Panc1 (cell line): Measurements from ENCODE around the gene SPINT1. TPM values are rescaled to one million over a fixed set of nuclear protein-coding genes. Genes with fewer than 3 reads are reported as not detected.

Source experiments
- ATAC-seq: fragments of 200-7000 bp; cut with Tn5 transposase; 2 replicates; pipeline ENCODE4 v1.9.1; 2020; ENCODE audit warnings: mild to moderate bottlenecking, moderate library complexity
- BruUV-seq: library from RNA; stranded (reverse); fragments of 400-500 nt; replicated peaks from 2 replicates; lab custom pipeline; 2021; lab: Mats Ljungman, UMichigan
- CTCF ChIA-PET: fragments of 300-600 bp; sonication (Branson Sonifier 250); formaldehyde crosslinking; loops from one replicate; lab custom pipeline; 2022; ENCODE audit warnings: antibody characterized with exemption; lab: Charles Lee
- POLR2A ChIA-PET: fragments of 300-600 bp; sonication (Branson Sonifier 250); formaldehyde crosslinking; loops from one replicate; lab custom pipeline; 2022; ENCODE audit warnings: antibody characterized with exemption; lab: Charles Lee
- DNase-seq: peaks from one replicate; pipeline ENCODE4 v3.0.0-alpha.2; 2010; ENCODE audit warnings: low read depth, low spot score
- H3K27ac ChIP-seq: 2 replicates; pipeline ENCODE4 v1.5.1; 2011; ENCODE audit warnings: mild to moderate bottlenecking, low read length, inconsistent platforms
- H3K27me3 ChIP-seq: fragments of 200-500 bp; sonication (Bioruptor generic); 2 replicates; pipeline ENCODE4 v1.6.0; 2014; ENCODE audit warnings: low read length, inconsistent platforms; ENCODE audit not compliant: control insufficient read depth, insufficient read depth
- H3K36me3 ChIP-seq: fragments of 200-500 bp; sonication (Bioruptor generic); 2 replicates; pipeline ENCODE4 v1.5.1; 2014; ENCODE audit warnings: inconsistent platforms, mild to moderate bottlenecking, low read length, moderate library complexity; ENCODE audit not compliant: control insufficient read depth, insufficient read depth
- H3K4me1 ChIP-seq: 2 replicates; pipeline ENCODE4 v1.5.1; 2011; ENCODE audit warnings: inconsistent platforms, mild to moderate bottlenecking, low read length, moderate library complexity; ENCODE audit not compliant: control insufficient read depth, insufficient read depth
- H3K4me3 ChIP-seq, 2 experiments: 2 replicates each; pipeline ENCODE4 v1.5.1; 2011 to 2012; ENCODE audit warnings: low read depth in 2 of 2, low read length in 2 of 2, mild to moderate bottlenecking in 2 of 2, inconsistent platforms in 1 of 2, moderate library complexity in 1 of 2
- H3K9me3 ChIP-seq: fragments of 200-500 bp; sonication (Bioruptor generic); 2 replicates; pipeline ENCODE4 v1.5.1; 2014; ENCODE audit warnings: low read depth, mild to moderate bottlenecking, inconsistent platforms, low read length, moderate library complexity; ENCODE audit not compliant: control insufficient read depth, insufficient read depth
- CTCF ChIP-seq: fragments of 450-650 bp; IDR thresholded peaks from 2 replicates; pipeline ENCODE4 v1.5.1; 2017; ENCODE audit warnings: mild to moderate bottlenecking
- POLR2AphosphoS5 ChIP-seq: IDR thresholded peaks from 2 replicates; pipeline ENCODE4 v1.6.1; 2012; ENCODE audit warnings: mild to moderate bottlenecking, low read depth, low read length, moderate library complexity
- REST ChIP-seq, 2 experiments: IDR thresholded peaks; 2 replicates each; pipeline ENCODE4 v1.6.1; 2011 to 2012; ENCODE audit warnings: low read depth in 2 of 2, control low read depth in 1 of 2, low read length in 1 of 2, mild to moderate bottlenecking in 1 of 2, moderate library complexity in 1 of 2; ENCODE audit not compliant: insufficient read depth in 1 of 2
- SIN3A ChIP-seq: IDR thresholded peaks from 2 replicates; pipeline ENCODE4 v1.6.1; 2012; ENCODE audit warnings: low read depth, mild to moderate bottlenecking, low read length, moderate library complexity, borderline replicate concordance; ENCODE audit not compliant: insufficient read depth
- TCF7L2 ChIP-seq: IDR thresholded peaks from 2 replicates; pipeline ENCODE4 v1.6.1; 2011; ENCODE audit warnings: mild to moderate bottlenecking, low read depth, low read length, inconsistent platforms
- in situ Hi-C: cut with HindIII; loops from 2 replicates; pipeline ENCODE4 v1.10.0; 2016; ENCODE audit warnings: low sequenced_read_pairs, low pct_unique_long_range_greater_than_20kb
- intact Hi-C: fragments of 100-400 bp; cut with micrococcal nuclease; formaldehyde crosslinking; loops from one replicate; pipeline ENCODE4 v1.10.0; 2022; ENCODE audit not compliant: unreplicated experiment
- total RNA-seq: library from RNA; stranded (reverse); gene quantifications from one replicate; pipeline ENCODE4 v1.2.1, GENCODE V29; 2021; ENCODE audit not compliant: unreplicated experiment

Gene SPINT1
- total RNA-seq, 1 experiment from 2014 or later = 32.7 TPM

- ATAC-seq = no peak
- no TSS peak for BruUV-seq
- TF ChIP-seq POLR2AphosphoS5 (no peak), SIN3A (no peak), REST (IDR thresholded peaks at IDR 0.05; ENCODE audit: insufficient read depth in 1 of 2, low read depth in 2 of 2, low read length in 1 of 2) (no peak), TCF7L2 (no peak), CTCF (no peak)
- Histone ChIP-seq H3K4me3 (peak overlapping the region; percentile 17 to 43; a peak in 3 of 4 replicates), H3K9me3 (no peaks in the 10 kb centered on the region), H3K27ac (no peak overlapping the region), H3K27me3 (peaks cover 5% of the 10 kb centered on the region; the same call in 1 of the 2 replicates), H3K36me3 (peaks cover 2% of the 10 kb centered on the region; the same call in 1 of the 2 replicates), H3K4me1 (peaks cover 3% of the 10 kb centered on the region; the same call in 1 of the 2 replicates)
- CTCF ChIA-PET = no interaction called here
- in situ Hi-C loops = no loop called here
- no peak for DNase-seq
- intact Hi-C loops = no loop called here
- POLR2A ChIA-PET = no interaction called here
Measured at GRCh38 chr15:40843261-40843884, 475 bp upstream of the SPINT1 start.

- TF ChIP-seq POLR2AphosphoS5 = no peak
- TF ChIP-seq SIN3A = no peak
- TF ChIP-seq CTCF = no peak
- no peak for TF ChIP-seq TCF7L2
- TF ChIP-seq REST (IDR thresholded peaks at IDR 0.05; ENCODE audit: insufficient read depth in 1 of 2, low read depth in 2 of 2, low read length in 1 of 2) = no peak
- intact Hi-C loops (no loop called here), in situ Hi-C loops (no loop called here)
- Histone ChIP-seq H3K4me3 (peak overlapping the region; percentile 43 to 53), H3K4me1 (peaks cover 3% of the 10 kb centered on the region; the same call in 1 of the 2 replicates), H3K27me3 (peaks cover 5% of the 10 kb centered on the region; the same call in 1 of the 2 replicates), H3K27ac (no peak overlapping the region), H3K36me3 (peaks cover 2% of the 10 kb centered on the region; the same call in 1 of the 2 replicates), H3K9me3 (no peaks in the 10 kb centered on the region)
- no peak; the same call in 1 of the 2 replicates for ATAC-seq
- ChIA-PET CTCF (interaction anchor here (1.1 kb wide), 1 partner anchor 14 kb away, joined by 3 read pairs; no protein-coding TSS in a partner anchor), POLR2A (no interaction called here)
- no peak for DNase-seq
- BruUV-seq = no TSS peak
Measured at GRCh38 chr15:40844696-40845030, 815 bp downstream of the SPINT1 start.
